ENCODE results near the gene MYOD1.

DNA sequence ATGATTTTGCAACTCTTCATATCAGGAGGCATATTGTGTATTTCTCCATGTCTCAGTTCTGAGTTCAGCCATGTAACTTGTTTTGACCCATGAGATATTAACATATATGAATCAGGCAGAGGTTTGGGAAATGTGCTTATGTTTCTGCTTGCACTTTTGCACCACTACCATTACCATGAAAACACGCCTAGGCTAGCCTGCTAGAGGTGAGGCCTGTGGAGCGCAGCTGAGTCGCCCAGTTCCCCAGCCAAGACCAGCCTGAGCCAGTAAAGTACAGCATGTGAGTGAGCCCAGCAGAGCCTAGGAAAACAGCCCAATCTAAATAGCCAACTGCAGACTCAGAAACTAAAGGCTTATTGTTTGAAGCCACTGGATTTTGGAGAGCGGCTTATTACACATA is 18.4 kb upstream of the MYOD1 start:
- TF ChIP-seq, protein P1, sequence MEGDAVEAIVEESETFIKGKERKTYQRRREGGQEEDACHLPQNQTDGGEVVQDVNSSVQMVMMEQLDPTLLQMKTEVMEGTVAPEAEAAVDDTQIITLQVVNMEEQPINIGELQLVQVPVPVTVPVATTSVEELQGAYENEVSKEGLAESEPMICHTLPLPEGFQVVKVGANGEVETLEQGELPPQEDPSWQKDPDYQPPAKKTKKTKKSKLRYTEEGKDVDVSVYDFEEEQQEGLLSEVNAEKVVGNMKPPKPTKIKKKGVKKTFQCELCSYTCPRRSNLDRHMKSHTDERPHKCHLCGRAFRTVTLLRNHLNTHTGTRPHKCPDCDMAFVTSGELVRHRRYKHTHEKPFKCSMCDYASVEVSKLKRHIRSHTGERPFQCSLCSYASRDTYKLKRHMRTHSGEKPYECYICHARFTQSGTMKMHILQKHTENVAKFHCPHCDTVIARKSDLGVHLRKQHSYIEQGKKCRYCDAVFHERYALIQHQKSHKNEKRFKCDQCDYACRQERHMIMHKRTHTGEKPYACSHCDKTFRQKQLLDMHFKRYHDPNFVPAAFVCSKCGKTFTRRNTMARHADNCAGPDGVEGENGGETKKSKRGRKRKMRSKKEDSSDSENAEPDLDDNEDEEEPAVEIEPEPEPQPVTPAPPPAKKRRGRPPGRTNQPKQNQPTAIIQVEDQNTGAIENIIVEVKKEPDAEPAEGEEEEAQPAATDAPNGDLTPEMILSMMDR (IDR thresholded peaks at IDR 0.05; ENCODE audit: insufficient read depth, low read length), result no peak
- TF ChIP-seq, protein P2, sequence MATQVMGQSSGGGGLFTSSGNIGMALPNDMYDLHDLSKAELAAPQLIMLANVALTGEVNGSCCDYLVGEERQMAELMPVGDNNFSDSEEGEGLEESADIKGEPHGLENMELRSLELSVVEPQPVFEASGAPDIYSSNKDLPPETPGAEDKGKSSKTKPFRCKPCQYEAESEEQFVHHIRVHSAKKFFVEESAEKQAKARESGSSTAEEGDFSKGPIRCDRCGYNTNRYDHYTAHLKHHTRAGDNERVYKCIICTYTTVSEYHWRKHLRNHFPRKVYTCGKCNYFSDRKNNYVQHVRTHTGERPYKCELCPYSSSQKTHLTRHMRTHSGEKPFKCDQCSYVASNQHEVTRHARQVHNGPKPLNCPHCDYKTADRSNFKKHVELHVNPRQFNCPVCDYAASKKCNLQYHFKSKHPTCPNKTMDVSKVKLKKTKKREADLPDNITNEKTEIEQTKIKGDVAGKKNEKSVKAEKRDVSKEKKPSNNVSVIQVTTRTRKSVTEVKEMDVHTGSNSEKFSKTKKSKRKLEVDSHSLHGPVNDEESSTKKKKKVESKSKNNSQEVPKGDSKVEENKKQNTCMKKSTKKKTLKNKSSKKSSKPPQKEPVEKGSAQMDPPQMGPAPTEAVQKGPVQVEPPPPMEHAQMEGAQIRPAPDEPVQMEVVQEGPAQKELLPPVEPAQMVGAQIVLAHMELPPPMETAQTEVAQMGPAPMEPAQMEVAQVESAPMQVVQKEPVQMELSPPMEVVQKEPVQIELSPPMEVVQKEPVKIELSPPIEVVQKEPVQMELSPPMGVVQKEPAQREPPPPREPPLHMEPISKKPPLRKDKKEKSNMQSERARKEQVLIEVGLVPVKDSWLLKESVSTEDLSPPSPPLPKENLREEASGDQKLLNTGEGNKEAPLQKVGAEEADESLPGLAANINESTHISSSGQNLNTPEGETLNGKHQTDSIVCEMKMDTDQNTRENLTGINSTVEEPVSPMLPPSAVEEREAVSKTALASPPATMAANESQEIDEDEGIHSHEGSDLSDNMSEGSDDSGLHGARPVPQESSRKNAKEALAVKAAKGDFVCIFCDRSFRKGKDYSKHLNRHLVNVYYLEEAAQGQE (IDR thresholded peaks at IDR 0.05; ENCODE audit: insufficient replicate concordance, low read depth), result no peak
